ENCODE results near the gene COL4A1.

DNA sequence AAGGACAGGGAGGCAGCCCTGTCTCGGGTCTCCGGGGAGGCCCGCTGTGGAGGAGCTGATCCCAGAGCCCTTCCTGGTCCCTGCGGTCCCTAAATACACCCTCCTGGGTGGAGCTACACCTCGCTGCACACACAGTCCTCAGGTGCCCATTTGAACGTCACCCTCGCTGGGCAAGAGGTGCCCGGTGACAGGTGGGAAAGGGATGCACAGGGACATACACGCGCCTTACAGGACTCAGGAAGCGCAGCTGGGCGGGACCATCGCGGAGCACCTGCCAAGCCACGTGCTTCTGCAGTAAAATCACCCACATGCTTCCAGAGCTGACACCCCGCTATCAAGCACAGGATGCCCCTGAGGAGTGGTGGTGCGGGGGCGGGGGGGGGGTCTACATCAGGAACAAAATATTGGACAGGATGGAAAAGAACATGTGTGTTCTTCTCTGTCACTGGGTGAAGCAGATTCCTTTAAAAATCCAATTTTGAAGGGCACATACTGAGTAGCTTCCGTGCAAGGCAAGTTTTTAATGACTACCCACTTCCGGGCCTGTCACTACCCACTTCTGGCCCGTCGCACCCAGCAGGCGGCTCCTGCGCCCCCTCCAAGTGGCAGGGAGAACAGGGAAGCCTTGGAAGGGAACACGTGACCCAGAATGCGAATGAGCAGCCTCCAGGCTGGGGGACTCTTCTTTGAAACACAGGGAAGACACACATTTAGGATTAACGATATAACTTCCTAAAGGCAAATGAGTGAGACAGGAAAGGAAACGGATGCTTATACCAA lies 78.9 kb downstream of the COL4A1 start:
- TF ChIP-seq, protein P1, sequence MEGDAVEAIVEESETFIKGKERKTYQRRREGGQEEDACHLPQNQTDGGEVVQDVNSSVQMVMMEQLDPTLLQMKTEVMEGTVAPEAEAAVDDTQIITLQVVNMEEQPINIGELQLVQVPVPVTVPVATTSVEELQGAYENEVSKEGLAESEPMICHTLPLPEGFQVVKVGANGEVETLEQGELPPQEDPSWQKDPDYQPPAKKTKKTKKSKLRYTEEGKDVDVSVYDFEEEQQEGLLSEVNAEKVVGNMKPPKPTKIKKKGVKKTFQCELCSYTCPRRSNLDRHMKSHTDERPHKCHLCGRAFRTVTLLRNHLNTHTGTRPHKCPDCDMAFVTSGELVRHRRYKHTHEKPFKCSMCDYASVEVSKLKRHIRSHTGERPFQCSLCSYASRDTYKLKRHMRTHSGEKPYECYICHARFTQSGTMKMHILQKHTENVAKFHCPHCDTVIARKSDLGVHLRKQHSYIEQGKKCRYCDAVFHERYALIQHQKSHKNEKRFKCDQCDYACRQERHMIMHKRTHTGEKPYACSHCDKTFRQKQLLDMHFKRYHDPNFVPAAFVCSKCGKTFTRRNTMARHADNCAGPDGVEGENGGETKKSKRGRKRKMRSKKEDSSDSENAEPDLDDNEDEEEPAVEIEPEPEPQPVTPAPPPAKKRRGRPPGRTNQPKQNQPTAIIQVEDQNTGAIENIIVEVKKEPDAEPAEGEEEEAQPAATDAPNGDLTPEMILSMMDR (IDR thresholded peaks at IDR 0.05), result no peak
- no peak for TF ChIP-seq POLR2A (IDR thresholded peaks at IDR 0.05)
- no peak for TF ChIP-seq EP300 (IDR thresholded peaks at IDR 0.05)

All from gastroesophageal sphincter (tissue), 3 donors.